Stimulated activated CD4-positive, alpha-beta T cell treated with anti-CD3 and anti-CD28 coated beads, Interleukin-4, amount 100 ng/mL, for 48 hours (primary cell): ENCODE measurements around the gene AGL.
A peak's percentile ranks its signal among the peaks of the same experiment; 100 is the strongest.
"Not testable (repeated sequence)": the region's sequence is repeated elsewhere in the genome, so short reads cannot be mapped to it uniquely, and the experiment has no call there.

Experiments used
- DNase-seq, 2 donors: peaks; one replicate each; pipeline ENCODE4 v3.0.0-alpha.2; 2020; ENCODE audit warnings: low read depth in 2 of 2

AGL gene

GRCh38 chr1:99849744-99850458, at the start of gene AGL:
AGL (plus strand) TSS chr1:99850361; CDS start chr1:99851043, 682 bp downstream.
- peak; percentile 77 to 83 for DNase-seq

- no peak for DNase-seq
Observed at GRCh38 chr1:99801584-99801983, 48.6 kb upstream of the AGL start.

GRCh38 chr1:99806882-99807281, 43.3 kb upstream of the AGL start:
- DNase-seq, result no peak

- peak in 1 of 2 donors; percentile 16 for DNase-seq
Observed at GRCh38 chr1:99808391-99809115, 41.6 kb upstream of the AGL start.

- no peak for DNase-seq
Observed at GRCh38 chr1:99811075-99811474, 39.1 kb upstream of the AGL start.

- no peak for DNase-seq
Observed at GRCh38 chr1:99811747-99812146, 38.4 kb upstream of the AGL start.

GRCh38 chr1:99814373-99814900, 35.7 kb upstream of the AGL start:
- no peak for DNase-seq

- no peak for DNase-seq
Observed at GRCh38 chr1:99816656-99817055, 33.5 kb upstream of the AGL start.

GRCh38 chr1:99818063-99818699, 32.0 kb upstream of the AGL start:
- no peak for DNase-seq

- DNase-seq, result peak in 1 of 2 donors; percentile 11
Observed at GRCh38 chr1:99820546-99820945, 29.6 kb upstream of the AGL start.

- no peak for DNase-seq
Observed at GRCh38 chr1:99825098-99825497, 25.1 kb upstream of the AGL start.

- DNase-seq, result no peak
Observed at GRCh38 chr1:99825702-99826101, 24.5 kb upstream of the AGL start.

GRCh38 chr1:99827970-99828369, 22.2 kb upstream of the AGL start:
- DNase-seq, result no peak

- DNase-seq, result no peak
Observed at GRCh38 chr1:99829269-99829668, 20.9 kb upstream of the AGL start.

GRCh38 chr1:99833911-99834310, 16.2 kb upstream of the AGL start:
- not testable (repeated sequence) for DNase-seq

- DNase-seq, result not testable (repeated sequence)
Observed at GRCh38 chr1:99836171-99837103, 13.7 kb upstream of the AGL start.

GRCh38 chr1:99840353-99840752, 9.8 kb upstream of the AGL start:
- DNase-seq, result not testable (repeated sequence)

- no peak for DNase-seq
Observed at GRCh38 chr1:99843760-99844159, 6.4 kb upstream of the AGL start.

- not testable (repeated sequence) for DNase-seq
Observed at GRCh38 chr1:99845201-99845600, 5.0 kb upstream of the AGL start.

- DNase-seq, result no peak
Observed at GRCh38 chr1:99849413-99849743, 783 bp upstream of the AGL start.

GRCh38 chr1:99850459-99851291, 514 bp downstream of the AGL start:
- no peak for DNase-seq
